MCF 10A (cell line): ENCODE measurements around the gene STPG3. TPM values are rescaled to one million over a fixed set of nuclear protein-coding genes. Genes with fewer than 3 reads are reported as not detected.

Experiments
- BruUV-seq: library from RNA; stranded (reverse); fragments of 400-500 nt; replicated peaks from 2 replicates; lab custom pipeline; 2021; lab: Mats Ljungman, UMichigan
- CTCF ChIA-PET: fragments of 300-600 bp; sonication (Branson Sonifier 250); formaldehyde crosslinking; extraction: SDS; loops from one replicate; lab custom pipeline; 2021; ENCODE audit warnings: antibody characterized with exemption, inconsistent platforms; lab: Yijun Ruan, JAX
- POLR2A ChIA-PET: fragments of 300-600, 350-650 bp; sonication (Branson Sonifier 250); formaldehyde crosslinking; extraction: SDS; loops from one replicate; lab custom pipeline; 2020; ENCODE audit warnings: antibody characterized with exemption, inconsistent platforms; lab: Yijun Ruan, JAX
- DNase-seq: peaks from one replicate; pipeline ENCODE4 v3.0.0-alpha.2; 2018; ENCODE audit not compliant: unreplicated experiment
- H3K27ac Mint-ChIP-seq: one replicate; pipeline ENCODE4 v1.8.0; 2022; ENCODE audit warnings: mild to moderate bottlenecking, low read depth, mixed read lengths; ENCODE audit not compliant: unreplicated experiment
- H3K27me3 Mint-ChIP-seq: one replicate; pipeline ENCODE4 v1.8.0; 2022; ENCODE audit warnings: mixed read lengths; ENCODE audit not compliant: insufficient read depth, unreplicated experiment
- H3K36me3 Mint-ChIP-seq: one replicate; pipeline ENCODE4 v1.8.0; 2022; ENCODE audit warnings: mild to moderate bottlenecking, moderate library complexity, mixed read lengths; ENCODE audit not compliant: insufficient read depth, unreplicated experiment
- H3K4me1 Mint-ChIP-seq: one replicate; pipeline ENCODE4 v1.8.0; 2022; ENCODE audit warnings: mixed read lengths; ENCODE audit not compliant: insufficient read depth, unreplicated experiment
- H3K4me3 Mint-ChIP-seq: one replicate; pipeline ENCODE4 v1.8.0; 2022; ENCODE audit warnings: mild to moderate bottlenecking, moderate library complexity, mixed read lengths; ENCODE audit not compliant: unreplicated experiment
- H3K9me3 Mint-ChIP-seq: one replicate; pipeline ENCODE4 v1.8.0; 2022; ENCODE audit warnings: mixed read lengths; ENCODE audit not compliant: unreplicated experiment
- CTCF ChIP-seq: fragments of 200-600 bp; IDR thresholded peaks from one replicate; pipeline ENCODE4 v1.8.0; 2022; ENCODE audit warnings: antibody characterized with exemption, mild to moderate bottlenecking; ENCODE audit not compliant: unreplicated experiment
- intact Hi-C: fragments of 100-400 bp; cut with micrococcal nuclease; formaldehyde crosslinking; loops from 2 replicates; pipeline ENCODE4 v1.14.1; 2022
- total RNA-seq: library from RNA; stranded (reverse); gene quantifications from 2 replicates; pipeline ENCODE4 v1.2.3, GENCODE V29; 2022

The STPG3 gene
- total RNA-seq, 1 experiment from 2014 or later, result not detected

- H3K4me3 Mint-ChIP-seq, result peak overlapping the region; percentile 80
- ChIA-PET POLR2A (interaction anchor here (0.6 to 8.6 kb wide), 39 partner anchors 9 to 1146 kb away, joined by 3 to 118 read pairs (median 4); partner anchors contain the start of genes ANAPC2, CYSRT1, MAN1B1 and MRPL41), CTCF (interaction anchor here (0.7 to 1.3 kb wide), 3 partner anchors 14 to 70 kb away, joined by 3 read pairs; no protein-coding TSS in a partner anchor)
- BruUV-seq, result no TSS peak
- H3K9me3 Mint-ChIP-seq, result no peaks in the 10 kb centered on the region
- peaks cover 45% of the 10 kb centered on the region for H3K36me3 Mint-ChIP-seq
- H3K27me3 Mint-ChIP-seq, result no peaks in the 10 kb centered on the region
- H3K4me1 Mint-ChIP-seq, result peaks cover 15% of the 10 kb centered on the region
- H3K27ac Mint-ChIP-seq, result no peak overlapping the region
- intact Hi-C loops, result loop anchor here (2.0 kb wide), 1 partner anchor 52 kb away; the partner anchor contains the start of genes ANAPC2 and SSNA1
- TF ChIP-seq CTCF, result no peak
- DNase-seq, result peak; percentile 71
Observed at GRCh38 chr9:137240318-137240840, 10.7 kb upstream of the STPG3 start.

GRCh38 chr9:137240841-137241489, 10.1 kb upstream of the STPG3 start, which contains the start of gene TUBB4B:
Gene TUBB4B (plus strand): TSS chr9:137241287. CDS start chr9:137241361, 74 bp downstream.
- H3K36me3 Mint-ChIP-seq, result peaks cover 45% of the 10 kb centered on the region
- peak within 1 kb of the TSS; percentile 80 for H3K4me3 Mint-ChIP-seq
- intact Hi-C loops, result loop anchor here (2.0 kb wide), 1 partner anchor 52 kb away; the partner anchor contains the start of genes ANAPC2 and SSNA1
- H3K4me1 Mint-ChIP-seq, result peaks cover 15% of the 10 kb centered on the region
- TF ChIP-seq CTCF, result no peak
- peak; percentile 100 for DNase-seq
- H3K27me3 Mint-ChIP-seq, result no peaks in the 10 kb centered on the region
- BruUV-seq, result no TSS peak
- peak within 1 kb of the TSS; percentile 94 for H3K27ac Mint-ChIP-seq
- ChIA-PET CTCF (interaction anchor here (0.6 to 1.3 kb wide), 2 partner anchors 14 to 23 kb away, joined by 3 read pairs; no protein-coding TSS in a partner anchor), POLR2A (interaction anchor here (0.6 to 8.6 kb wide), 38 partner anchors 9 to 1147 kb away, joined by 3 to 118 read pairs (median 4); partner anchors contain the start of genes ANAPC2, CYSRT1, MAN1B1 and MRPL41)
- H3K9me3 Mint-ChIP-seq, result no peaks in the 10 kb centered on the region

GRCh38 chr9:137241490-137242268, 9.4 kb upstream of the STPG3 start:
- Mint-ChIP-seq H3K27ac (peak overlapping the region; percentile 94), H3K27me3 (no peaks in the 10 kb centered on the region), H3K9me3 (no peaks in the 10 kb centered on the region), H3K36me3 (peaks cover 45% of the 10 kb centered on the region), H3K4me1 (peaks cover 15% of the 10 kb centered on the region), H3K4me3 (peak overlapping the region; percentile 80)
- TSS peak; percentile 63 for BruUV-seq
- POLR2A ChIA-PET, result interaction anchor here (0.6 to 8.6 kb wide), 32 partner anchors 13 to 310 kb away, joined by 3 to 118 read pairs (median 4); partner anchors contain the start of genes ANAPC2, CYSRT1, MAN1B1 and MRPL41
- CTCF ChIA-PET, result interaction anchor here (0.5 to 1.4 kb wide), 7 partner anchors 13 to 182 kb away, joined by 3 to 5 read pairs (median 3); partner anchors contain the start of gene RNF224
- TF ChIP-seq CTCF, result no peak
- peak; percentile 71 for DNase-seq
- intact Hi-C loops, result loop anchor here (2.0 kb wide), 1 partner anchor 53 kb away; the partner anchor contains the start of genes ANAPC2 and SSNA1
